HG03175 (cell line): Measurements from ENCODE around the gene PPP1R14B.

Experiments
- ATAC-seq: cut with Tn5 transposase; IDR thresholded peaks from one replicate; pipeline ENCODE4 v1.9.1; 2021; ENCODE audit warnings: mild to moderate bottlenecking, moderate library complexity; ENCODE audit not compliant: unreplicated experiment

The PPP1R14B gene

GRCh38 chr11:64232967-64233315 is 13.8 kb downstream of the PPP1R14B start:
- ATAC-seq, result no peak

GRCh38 chr11:64232182-64232966 is 14.4 kb downstream of the PPP1R14B start:
- no peak for ATAC-seq

- ATAC-seq, result no peak
These were observed 15.2 kb downstream of the PPP1R14B start for GRCh38 chr11:64231546-64231945.

- no peak for ATAC-seq
These were observed 15.8 kb downstream of the PPP1R14B start for GRCh38 chr11:64230985-64231365.

GRCh38 chr11:64230171-64230984 is 16.4 kb downstream of the PPP1R14B start, which contains the start of gene DNAJC4:
DNAJC4 (plus strand) TSS chr11:64230548; CDS start chr11:64230855, 307 bp downstream.
- peak; percentile 61 for ATAC-seq

GRCh38 chr11:64229744-64230170 is 17.0 kb downstream of the PPP1R14B start:
- ATAC-seq, result no peak

- ATAC-seq, result no peak
These were observed 17.5 kb downstream of the PPP1R14B start for GRCh38 chr11:64229090-64229743.

- ATAC-seq, result no peak
These were observed 19.3 kb downstream of the PPP1R14B start for GRCh38 chr11:64227405-64227956.

DNA sequence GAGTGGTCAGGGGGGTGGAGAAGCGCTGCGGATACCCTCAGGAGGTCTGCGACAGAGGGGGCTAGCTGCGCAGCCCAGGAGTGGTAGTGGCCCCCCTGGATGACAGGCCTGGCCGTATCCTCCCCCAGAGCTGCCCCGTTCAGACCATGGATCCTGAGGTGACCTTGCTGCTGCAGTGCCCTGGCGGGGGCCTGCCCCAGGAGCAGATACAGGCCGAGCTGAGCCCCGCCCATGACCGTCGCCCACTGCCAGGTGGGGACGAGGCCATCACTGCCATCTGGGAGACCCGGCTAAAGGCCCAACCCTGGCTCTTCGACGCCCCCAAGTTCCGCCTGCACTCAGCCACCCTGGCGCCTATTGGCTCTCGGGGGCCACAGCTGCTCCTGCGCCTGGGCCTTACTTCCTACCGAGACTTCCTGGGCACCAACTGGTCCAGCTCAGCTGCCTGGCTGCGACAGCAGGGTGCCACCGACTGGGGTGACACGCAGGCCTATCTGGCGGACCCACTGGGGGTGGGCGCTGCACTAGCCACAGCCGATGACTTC is 20.2 kb downstream of the PPP1R14B start:
- no peak for ATAC-seq

GRCh38 chr11:64225608-64226506 is 20.9 kb downstream of the PPP1R14B start, which contains the start of the genes NUDT22 and TRPT1:
NUDT22 (plus strand) TSS chr11:64226274; CDS start chr11:64226653, 379 bp downstream.
TRPT1 (minus strand) TSS chr11:64226186; CDS start chr11:64225860, 326 bp downstream.
- peak; percentile 51 for ATAC-seq

DNA sequence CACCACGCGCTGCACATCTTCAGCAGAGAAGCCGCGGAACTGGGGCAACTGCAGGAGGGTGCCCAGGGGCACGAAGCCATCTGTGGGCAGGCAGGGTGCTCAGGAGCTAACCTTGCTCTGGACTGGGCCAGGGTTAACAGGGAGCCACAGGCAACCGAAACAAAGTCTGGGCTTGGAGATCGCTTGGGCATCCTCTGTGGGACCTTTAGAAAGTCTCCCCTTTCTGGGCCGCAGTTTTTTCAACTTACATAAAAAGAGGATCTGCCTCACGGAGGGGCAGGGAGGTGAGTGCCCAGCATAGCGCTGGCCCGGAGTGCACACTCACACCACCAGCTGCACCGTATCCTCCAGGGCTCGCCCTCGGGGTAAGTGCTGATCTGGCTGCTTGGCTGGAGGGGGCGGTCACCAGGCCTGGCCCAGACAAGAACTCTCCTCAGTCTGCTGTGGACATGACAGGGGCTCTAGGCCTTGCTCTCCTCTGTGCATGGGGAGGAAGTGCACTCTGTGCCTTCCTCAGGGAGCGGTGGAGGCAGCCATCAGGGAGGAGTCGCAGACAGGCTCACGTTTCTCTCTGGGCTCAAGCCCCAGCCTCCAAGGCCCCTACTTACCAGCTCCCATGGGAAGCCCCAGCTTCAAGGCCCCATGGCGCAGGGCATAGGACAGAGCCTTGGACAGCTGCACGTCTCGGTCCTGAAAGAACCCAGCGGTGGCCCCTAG is 21.7 kb downstream of the PPP1R14B start:
- ATAC-seq, result no peak

GRCh38 chr11:64224151-64224890 is 22.4 kb downstream of the PPP1R14B start:
- no peak for ATAC-seq

- ATAC-seq, result no peak
These were observed 23.6 kb downstream of the PPP1R14B start for GRCh38 chr11:64223001-64223651.

DNA sequence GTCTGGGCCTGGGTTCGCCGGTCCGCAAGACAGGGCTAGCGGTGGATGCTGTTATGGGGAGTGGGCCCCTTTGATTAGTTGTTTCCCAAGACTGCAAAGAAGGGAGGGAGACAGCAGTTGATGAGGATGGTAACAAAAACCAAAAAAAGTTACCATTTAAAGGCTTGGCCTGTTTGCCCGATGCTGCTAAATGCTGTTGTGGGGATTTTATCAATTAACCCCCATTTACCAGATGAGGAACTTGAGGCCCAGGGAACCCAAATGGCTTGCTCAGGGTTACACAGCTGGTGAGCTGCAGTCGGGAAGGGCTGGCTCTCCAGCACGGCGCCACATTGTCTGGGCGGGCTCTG is 24.1 kb downstream of the PPP1R14B start:
- no peak for ATAC-seq

DNA sequence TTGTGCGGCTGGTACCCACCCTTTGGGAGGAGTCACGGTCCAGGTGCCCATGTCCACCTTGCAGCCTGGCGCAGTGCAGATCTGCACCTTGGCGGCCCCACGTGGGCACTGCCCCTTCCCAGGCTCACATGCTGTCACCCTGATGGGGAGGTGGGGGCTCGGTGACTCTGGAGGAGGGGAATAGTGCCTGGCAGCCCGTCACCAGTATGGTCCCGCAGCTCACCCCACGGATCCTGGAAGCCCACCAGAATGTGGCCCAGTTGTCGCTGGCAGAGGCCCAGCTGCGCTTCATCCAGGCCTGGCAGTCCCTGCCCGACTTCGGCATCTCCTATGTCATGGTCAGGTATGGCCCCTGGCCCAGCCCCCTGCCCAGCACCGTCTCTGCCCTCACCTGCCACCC is 25.9 kb downstream of the PPP1R14B start:
- no peak for ATAC-seq

DNA sequence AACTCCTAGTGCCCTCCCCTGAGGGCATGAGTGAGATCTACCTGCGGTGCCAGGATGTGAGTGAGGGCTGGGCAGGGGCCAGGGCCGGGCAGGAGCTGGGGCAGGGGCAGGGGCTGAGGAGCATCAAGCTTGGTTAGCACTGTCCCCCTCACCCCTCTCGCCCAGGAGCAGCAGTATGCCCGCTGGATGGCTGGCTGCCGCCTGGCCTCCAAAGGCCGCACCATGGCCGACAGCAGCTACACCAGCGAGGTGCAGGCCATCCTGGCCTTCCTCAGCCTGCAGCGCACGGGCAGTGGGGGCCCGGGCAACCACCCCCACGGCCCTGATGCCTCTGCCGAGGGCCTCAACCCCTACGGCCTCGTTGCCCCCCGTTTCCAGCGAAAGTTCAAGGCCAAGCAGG is 26.5 kb downstream of the PPP1R14B start:
- no peak for ATAC-seq

DNA sequence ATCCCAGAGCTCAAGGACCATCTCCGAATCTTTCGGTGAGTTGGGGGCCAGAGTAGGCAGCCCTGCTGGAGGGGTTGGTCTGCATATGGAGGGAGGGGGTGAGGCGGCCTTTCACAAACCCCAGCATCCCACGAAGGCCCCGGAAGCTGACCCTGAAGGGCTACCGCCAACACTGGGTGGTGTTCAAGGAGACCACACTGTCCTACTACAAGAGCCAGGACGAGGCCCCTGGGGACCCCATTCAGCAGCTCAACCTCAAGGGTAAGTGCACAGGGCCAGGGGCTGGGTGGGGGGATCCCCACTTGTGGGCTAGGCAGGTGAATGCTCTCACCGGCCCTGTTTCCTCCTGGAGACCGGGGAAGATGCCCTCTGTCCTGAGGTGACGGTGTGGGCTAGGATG is 27.0 kb downstream of the PPP1R14B start:
- no peak for ATAC-seq

DNA sequence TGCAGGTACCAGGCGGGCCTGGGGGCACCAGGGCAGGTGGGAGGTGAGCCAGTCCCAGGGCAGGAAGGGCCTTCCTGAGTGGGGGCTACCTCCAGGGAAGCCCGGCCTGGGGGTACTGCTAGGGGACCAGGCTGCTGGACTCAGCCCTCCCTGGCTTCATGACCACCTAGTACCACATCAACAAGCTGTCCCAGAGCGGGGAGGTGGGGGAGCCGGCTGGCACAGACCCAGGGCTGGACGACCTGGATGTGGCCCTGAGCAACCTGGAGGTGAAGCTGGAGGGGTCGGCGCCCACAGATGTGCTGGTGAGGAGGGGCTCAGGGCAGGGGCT is 27.4 kb downstream of the PPP1R14B start:
- no peak for ATAC-seq
